Stimulated activated CD4-positive, alpha-beta T cell treated with anti-CD3 and anti-CD28 coated beads, Interleukin-2, amount 100 ng/mL, for 24 hours (primary cell): ENCODE results near the gene NRXN2.
A peak's percentile ranks its signal among the peaks of the same experiment; 100 is the strongest.
"Not testable (repeated sequence)": the region's sequence is repeated elsewhere in the genome, so short reads cannot be mapped to it uniquely, and the experiment has no call there.

Experiments used
- DNase-seq, 2 donors: peaks; one replicate each; pipeline ENCODE4 v3.0.0-alpha.2; 2020

The NRXN2 gene

DNA sequence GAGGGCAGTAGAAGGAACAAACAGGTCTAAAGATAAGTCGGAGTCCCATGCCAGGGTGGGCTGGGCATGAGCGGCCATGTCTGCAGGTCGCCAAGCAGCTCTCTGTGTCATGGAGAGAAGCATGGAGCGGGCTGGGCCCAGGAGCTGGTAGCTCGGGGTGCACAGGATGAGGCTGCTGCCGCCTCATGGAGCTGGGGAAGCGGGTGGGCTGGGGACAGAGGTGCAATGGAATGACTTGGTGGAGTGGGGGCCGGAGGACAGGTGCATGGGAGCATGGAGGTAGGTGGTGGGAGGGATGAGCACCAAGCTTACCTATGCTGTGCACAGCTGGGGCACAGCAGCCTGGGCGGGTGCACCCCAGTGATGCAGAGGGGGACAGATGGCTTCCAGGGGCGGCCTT, 3.6 kb downstream of the NRXN2 start:
- no peak for DNase-seq

DNA sequence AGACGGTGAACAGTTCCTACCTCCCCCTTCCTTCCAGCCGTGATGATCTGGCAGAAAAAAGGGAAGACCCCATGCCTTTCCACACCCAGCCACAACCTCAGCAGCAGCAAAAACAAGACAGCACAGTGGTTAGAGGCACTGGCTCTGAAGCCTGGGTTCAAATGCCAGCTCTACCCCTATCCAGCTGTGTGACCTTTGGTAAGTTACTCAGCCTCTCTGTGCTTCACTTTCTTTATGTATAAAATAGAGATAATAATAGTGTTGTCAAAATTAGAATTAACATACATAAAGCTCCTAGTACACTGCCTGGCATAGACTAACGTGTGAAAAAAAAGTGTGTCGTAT, 4.2 kb downstream of the NRXN2 start:
- DNase-seq: no peak

- DNase-seq: no peak
These were observed 4.8 kb downstream of the NRXN2 start for GRCh38 chr11:64718084-64718779.

DNA sequence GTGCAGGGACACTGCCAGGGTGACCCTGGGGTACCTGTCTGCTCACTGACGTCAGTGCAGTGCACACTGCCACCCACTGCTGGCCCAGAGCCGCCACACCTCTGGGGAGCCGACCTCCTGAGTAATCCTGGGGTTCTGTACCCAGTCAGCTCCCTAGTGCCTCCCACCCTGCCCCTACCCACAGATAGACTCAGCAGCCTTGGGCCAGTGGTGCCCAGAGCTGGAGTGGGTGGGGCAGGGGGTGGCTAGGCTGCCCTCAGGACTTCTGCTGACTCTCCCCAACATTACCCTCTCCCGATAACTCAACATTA, 5.8 kb downstream of the NRXN2 start:
- DNase-seq: no peak

DNA sequence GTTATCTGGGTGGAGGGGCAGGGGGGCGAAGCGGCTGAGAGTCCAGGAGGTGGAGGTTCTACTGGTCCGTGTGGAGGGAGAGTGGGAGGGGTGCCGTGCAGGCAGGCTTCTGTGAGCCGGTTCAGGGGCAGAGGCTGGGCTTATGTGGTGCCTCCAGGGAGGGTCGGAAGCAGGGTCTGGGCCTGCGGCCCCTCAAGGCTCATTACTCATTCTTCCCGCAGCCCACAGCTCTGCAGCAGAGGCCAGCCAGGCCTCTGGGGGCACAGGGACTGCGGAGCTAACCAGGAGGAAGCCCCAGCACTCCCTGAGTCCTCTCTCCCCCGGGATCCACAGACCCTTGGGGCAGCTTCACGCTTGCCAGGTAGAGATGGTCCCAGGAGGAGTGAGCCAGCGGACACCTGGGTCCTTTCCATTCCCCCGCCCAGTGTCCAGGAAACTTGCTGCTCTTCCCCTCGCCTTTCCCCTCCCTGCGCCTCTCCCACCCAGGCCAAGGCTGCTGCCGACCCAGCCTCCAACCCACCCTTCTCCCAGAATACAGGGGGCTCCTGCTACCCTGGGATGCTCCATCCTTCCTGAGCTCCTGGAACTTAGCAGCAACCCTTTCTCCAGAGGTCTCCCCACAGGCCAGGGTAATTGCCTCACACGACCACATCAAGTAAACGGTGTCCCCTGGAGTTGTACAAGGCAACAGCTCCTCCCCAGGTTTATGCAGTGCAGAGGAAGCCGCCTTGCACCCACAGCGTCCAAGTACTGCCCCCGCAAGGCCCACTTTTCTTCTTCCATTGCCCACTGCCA, 6.3 kb downstream of the NRXN2 start:
- DNase-seq: no peak

DNA sequence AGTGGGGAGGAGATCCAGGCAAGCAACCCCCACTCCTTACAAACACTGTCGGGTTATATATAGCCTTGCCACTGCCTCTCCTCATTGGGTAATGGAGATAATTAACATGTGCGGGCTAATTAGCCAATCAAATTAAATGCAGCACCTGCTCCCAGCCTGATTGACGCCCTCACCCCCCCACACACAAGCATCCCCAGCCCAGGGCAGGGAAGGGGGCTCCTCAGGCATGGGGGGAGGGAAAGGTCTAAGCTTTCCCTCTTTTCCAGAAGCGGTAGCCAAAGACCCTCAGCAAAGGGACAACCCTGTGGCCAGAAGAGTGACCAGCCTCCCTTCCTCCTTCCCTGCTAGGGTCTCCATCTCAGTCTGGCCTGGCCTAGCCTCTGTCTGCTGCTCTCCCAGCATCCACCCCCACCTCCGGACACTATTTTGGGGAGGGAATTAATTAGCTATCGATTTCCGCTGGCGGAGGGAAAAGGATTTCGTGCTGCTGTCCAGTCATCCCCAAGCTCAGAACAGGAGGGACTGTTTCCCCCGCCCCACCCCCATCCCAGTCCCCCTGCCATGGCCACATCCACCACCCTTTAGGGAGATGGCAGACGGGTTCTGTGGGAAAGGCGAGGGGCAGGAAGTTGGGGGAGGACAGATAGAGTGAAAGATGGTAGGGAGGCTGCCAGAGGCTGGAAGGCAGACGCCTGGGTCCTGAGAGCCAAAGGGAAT, 7.1 kb downstream of the NRXN2 start:
- no peak for DNase-seq

DNA sequence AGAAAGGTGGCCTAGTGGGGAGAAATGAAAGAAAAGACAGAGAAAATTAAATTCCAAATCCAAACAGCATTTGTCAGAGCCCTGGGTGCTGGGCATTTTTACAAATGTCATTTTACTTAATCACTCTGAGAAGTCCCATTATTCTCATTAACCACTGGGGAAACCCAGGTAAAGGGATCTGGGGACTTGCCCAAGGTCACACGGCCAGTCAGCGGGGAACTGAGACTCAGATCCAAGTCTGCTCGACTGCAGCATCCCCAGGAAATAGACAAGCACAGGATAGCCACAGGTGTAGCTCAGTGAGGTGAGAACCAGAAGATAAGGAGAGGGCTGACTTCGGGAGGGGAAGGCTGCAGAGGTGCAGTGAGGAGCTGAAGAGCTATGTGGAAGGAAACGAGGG, 7.9 kb downstream of the NRXN2 start:
- no peak for DNase-seq

DNA sequence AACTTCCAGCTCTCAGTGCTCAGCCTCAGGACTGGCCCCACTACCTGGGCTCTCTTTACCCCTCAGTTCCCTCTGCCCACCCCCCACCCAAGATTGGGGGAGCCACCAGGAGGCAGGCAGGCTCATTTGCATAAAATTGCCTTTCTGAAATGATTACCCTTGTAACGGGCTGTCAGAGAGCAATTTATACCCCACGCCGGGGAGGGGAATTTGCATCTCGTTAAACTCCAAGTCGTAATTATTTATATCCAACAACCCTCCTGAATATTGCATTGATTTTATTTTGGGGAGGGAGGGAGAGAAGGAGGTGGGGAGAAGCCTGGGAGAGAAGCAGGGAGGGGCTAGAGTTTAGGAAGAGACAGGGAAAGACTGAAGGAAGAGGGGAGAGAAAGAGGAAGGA, 8.3 kb downstream of the NRXN2 start:
- DNase-seq: no peak

GRCh38 chr11:64713781-64714363, 9.1 kb downstream of the NRXN2 start:
- no peak for DNase-seq

- DNase-seq: peak in 1 of 2 donors; percentile 34
These were observed 9.8 kb downstream of the NRXN2 start for GRCh38 chr11:64713016-64713707.

- peak in 1 of 2 donors; percentile 30 for DNase-seq
These were observed 10.5 kb downstream of the NRXN2 start for GRCh38 chr11:64712430-64713015.

- no peak for DNase-seq
These were observed 11.0 kb downstream of the NRXN2 start for GRCh38 chr11:64711956-64712362.

GRCh38 chr11:64711138-64711955, 11.7 kb downstream of the NRXN2 start:
- DNase-seq: no peak

DNA sequence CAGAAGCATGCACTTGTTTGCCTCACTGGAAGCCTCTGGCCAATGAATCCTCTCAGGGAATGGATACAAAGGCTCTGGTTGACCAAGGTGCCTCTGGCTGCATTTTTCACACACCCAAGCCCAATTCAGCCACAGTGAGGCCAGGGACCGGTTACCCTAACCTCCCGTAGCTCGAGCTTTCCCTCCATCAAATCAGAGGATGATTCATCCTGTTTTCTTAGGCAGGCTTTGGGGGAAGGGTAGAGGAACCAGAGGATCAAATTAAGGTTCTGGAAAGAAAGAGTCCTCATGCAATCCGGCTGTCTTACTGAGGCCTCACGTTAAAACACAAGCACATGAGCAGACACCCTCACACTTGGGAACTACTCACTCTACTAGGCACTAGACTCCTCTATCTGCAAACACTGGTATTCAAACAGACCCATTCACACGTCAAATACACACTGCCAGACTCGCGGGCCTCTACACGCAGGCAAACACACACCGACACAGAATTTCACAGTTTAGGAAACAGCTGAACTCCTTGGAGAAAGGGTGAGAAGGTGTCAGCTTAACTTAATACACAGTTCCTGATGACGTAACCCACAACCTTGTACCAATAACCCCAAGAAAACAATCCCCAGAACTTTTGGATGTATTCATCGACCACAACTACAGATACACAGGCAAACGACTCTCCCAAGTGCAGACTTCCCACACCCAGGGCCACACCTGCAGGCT, 12.4 kb downstream of the NRXN2 start:
- no peak for DNase-seq

DNA sequence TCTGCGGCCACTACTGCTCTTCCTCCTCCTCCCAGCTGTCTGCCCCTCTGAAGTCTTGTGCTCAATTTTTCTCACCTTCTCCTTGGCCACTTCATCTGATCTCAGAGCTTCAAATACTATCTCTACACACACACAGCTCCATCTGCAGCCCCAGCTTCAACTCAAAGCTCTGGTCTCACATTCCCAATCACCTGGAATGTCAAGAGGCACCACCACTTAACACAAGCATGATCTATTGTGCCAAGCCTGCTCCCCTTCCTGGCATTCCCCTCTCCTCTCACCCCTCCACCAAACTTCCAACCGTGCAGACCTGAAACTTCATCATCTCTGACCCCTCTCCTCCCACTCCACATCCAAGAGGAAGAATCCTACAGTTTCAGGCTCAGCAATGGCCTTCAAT, 17.5 kb downstream of the NRXN2 start:
- DNase-seq: no peak

DNA sequence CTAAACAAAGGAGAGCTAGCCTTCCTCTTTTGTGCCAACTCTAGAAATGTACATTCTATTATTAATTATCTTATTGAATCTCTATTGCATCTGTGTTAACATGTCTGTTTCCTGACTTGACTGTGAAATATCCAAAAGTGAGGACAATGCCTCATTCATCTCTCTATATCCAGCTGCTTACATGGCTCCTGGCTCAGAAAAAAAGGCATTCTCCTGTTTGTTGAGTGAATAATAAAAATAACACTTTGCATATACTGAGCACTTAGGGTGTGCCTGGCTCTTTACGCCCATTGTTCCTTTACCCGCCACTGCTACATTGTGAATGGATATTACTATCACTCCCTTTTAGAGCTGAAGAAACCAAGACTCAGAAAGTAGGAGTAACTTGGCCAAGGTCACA, 19.9 kb downstream of the NRXN2 start:
- DNase-seq: no peak

- not testable (repeated sequence) for DNase-seq
These were observed 21.0 kb downstream of the NRXN2 start for GRCh38 chr11:64701956-64702355.

- no peak for DNase-seq
These were observed 24.6 kb downstream of the NRXN2 start for GRCh38 chr11:64698427-64698826.

GRCh38 chr11:64697663-64698375, 25.2 kb downstream of the NRXN2 start:
- DNase-seq: no peak

DNA sequence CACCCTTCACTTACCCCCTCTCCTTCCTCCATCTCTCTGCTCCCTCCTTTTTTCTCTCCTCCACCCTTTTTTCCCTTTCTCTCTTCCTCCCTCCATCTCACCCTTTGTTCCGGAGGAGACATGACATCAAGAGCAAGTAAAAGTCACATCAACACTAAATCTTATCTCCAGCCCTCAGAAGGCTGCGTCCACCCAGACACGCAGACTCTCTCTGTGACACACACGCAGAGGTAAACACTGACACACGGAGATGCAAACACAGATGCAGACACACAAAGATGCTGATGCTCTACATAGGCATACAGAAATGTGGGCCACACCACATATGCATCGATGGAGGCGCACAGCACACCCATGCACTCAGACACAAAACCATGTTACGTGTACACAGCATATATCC, 27.0 kb downstream of the NRXN2 start:
- no peak for DNase-seq
